Activated CD4-positive, CD25-positive, alpha-beta regulatory T cell (primary cell): ENCODE results near the gene C1QL2.

Experiments
- DNase-seq, 4 experiments: peaks; one replicate each; lab custom pipeline; 2025; lab: John Stamatoyannopoulos, UW

C1QL2 gene

DNA sequence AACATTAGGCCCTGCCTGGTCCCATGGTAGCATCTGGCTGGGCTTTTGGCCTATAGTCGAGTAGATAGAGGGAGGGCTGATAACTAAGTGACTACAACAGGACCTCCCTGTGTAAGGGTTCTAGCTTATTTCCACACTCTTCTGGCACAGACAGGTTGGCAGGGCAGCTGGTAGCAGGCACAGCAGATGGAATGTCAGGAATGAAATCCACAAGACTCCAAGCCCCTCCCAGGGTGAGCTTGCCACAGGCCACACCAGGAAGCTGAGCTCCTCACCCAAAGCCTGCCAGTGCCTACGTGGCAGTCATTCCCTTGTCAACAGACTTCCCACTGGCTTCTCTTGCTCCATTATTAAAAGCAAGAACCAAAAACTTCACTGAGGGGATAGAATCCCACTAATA is 20.7 kb upstream of the C1QL2 start:
- no peak for DNase-seq

DNA sequence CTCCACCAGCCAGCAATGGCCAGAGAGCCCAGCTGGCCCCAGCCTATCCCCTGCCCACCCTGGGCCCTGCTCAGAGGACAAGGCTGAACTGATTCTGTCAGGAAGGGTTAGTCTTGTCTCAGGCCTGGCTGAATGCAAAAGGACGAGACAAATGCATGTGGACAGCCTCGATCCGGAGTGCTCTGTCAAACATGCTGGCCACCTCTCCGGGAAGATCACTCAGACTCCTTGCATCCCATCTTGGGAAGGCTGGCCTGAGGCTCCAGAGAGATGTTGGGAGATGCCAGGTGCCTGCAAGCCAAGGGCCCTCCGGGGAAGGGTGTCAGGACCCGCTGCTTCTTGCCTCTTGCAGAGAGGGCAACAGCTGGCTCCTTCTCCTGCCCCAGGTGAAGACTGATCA is 20.2 kb upstream of the C1QL2 start:
- DNase-seq: no peak

DNA sequence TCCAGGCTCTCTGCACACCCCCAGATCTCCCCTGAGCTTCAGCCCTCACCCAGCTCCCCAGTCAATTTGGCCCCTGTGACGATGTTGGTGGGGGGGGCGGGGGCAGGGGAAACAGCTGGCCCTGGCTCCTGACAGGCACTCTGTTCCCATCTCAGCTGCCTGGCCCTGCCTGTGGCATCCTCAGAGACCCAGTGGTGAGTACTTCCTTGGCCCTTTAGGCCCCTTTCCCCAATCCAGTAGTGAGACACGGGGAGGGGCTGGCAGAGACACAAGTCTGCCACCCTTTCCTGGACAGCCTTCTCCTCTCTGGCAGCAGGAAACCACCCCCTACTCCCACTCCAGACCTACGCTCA is 19.3 kb upstream of the C1QL2 start:
- DNase-seq: no peak

DNA sequence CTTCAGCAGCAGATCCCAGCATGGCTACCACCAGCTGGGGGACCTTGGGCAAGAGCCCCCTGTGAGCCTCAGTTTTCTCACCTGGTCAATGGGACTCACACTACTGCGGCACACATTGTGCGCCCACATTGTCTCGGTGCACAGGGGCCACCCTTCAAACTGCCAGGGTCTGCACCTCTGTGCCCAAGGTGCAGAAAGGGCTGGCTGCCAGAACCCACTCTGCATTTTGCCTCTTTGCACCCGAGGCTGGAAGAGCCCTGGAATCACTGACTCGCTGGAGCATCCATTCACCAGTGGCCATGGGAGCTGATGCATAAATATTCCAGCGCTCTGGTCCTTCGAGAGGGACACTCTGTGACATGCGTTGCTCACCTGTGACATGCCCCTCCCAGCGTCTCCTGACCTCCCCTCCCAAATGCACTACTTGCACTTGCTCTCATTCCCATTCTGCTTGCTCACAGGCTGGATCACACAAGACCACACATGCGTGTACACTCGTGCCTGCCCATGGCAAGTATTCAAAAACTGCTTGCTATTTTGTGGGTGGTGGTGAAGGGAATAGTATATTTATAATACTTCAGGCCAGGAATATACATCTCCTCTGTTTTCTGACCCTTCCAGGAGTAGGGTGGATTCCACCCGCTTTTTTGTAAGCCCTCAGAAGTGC is 18.8 kb upstream of the C1QL2 start:
- DNase-seq: no peak

DNA sequence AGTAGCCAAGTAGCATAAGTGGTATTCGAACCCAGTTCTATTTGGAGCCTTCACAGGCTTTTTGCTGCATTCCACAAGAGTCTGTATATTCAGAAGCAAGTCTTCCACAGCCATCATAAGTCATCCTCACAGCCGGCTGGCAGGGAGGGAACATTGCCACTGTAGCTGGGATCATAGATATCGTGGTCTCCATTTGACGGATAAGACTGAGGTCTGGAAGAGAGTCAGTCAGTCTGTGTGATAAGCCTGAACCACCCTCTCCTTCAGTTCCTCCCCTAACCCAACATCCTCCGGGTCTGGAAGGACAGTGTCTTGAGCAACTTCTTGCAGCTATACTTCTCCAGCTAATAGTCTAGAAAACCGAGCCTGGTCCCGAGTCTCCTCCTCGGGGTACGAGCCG is 17.0 kb upstream of the C1QL2 start:
- no peak for DNase-seq

DNA sequence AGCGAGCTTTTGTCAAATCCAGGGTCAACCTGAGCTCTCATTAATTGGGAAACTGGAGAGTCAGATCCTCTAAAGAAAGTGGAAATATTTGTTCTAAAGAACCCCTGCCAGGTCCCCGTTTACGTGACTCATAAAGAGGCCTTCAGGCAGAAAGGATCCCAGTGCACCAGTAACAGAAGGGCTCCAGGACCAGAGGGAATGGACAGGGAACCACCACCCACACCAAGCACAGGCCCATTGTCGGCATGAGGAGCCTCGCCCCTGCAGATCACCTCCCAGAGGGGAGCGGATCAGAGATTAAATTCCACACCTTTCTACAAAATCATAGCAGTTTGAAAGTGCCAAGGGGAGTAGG is 16.4 kb upstream of the C1QL2 start:
- DNase-seq: no peak

DNA sequence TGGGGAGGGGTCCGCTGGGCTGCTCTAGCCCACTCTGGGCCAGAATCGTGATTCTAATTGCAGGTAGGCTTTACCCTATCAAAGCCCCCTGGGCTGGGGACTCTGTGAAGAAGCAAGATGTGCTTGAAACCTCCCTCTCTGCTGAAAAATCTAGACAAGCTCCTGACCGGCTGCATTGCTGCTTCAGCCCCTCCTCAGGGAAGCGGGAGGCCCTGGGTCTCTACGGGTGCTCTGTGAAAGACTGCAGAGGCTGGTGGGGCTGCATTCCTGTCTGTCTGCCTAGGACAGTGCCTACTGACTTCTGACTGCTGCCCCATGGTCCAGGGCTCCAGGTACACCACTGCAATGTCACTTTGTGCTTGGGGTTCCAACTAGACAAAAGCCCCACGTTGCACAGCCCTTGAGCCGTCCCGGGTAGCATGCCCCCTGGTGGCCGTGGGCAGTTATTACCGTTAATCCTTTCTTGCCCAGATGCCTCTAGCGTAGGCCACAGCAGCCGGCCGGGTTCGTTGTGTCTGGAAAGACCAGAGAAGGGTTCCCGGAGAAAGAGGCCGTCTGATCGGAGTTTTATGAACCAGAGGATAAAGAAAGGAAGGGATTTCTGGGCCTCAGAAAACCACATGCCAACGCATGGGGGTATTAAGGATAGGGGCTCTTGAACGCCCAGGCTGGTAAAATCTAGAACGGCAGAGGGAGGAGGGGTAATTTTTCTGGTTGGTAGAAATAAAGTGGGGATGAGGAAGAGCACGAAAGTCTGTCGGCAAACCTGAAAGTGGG is 15.9 kb upstream of the C1QL2 start:
- DNase-seq: peak; percentile 14 to 39 (median 20)

DNA sequence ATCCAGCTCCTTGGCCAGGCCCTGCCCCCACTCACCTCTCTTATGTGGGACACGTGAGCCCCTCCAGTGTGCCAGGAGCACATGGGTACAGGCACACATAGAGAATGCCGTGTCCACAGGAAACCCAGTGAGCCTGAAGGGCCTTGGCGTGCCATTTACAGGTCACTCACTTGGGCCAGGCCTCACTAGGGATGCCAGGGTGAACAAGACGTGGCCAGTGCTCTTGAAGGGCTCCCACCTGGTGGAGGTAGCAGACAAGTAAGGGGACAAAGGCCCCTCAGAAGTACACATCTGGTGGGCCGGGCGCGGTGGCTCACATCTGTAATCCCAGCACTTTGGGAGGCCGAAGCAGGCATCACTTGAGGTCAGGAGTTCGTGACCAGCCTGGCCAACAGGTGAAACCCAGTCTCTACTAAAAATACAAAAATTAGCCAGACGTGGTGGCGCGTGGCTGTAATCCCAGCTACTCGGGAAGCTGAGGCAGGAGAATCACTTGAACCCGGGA is 15.1 kb upstream of the C1QL2 start:
- no peak for DNase-seq

DNA sequence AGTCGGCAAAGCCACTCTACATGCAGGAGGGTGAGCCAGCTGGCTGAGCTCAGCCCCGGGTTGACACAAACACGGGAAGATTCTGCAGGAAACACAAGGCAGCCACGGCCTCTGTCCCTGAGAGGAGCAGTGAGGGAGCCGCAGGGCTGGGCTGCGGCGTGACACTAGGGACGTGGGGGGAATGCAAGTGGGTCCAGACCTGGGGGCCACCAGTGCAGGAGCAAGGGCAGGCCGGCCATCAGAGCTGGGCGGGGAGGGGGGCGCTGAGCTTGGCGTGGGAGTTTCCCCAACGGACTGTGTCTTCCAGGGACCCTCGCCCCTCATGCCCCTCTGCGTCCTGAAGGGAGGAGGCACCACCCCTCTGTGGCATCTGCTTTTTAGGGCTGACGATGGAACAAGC is 12.0 kb upstream of the C1QL2 start:
- no peak for DNase-seq

DNA sequence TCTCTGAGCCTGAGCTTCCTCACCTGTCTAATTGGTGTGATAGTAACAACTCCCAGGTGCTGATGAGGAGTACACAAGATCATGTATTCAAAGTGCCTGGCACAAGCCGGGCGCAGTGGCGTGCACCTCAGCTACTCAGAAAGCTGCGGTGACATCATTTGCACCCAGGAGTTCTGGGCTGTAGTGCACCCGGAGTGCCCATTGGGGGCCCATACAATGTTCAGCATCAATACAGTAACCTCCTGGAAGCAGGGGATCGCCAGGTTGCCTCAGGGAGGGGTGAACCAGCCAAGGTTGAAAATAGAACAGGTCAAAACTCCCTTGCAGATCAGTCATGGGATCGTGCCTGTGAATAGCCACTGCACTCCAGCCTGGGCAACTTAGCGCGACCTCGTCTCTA is 11.2 kb upstream of the C1QL2 start:
- DNase-seq: no peak

DNA sequence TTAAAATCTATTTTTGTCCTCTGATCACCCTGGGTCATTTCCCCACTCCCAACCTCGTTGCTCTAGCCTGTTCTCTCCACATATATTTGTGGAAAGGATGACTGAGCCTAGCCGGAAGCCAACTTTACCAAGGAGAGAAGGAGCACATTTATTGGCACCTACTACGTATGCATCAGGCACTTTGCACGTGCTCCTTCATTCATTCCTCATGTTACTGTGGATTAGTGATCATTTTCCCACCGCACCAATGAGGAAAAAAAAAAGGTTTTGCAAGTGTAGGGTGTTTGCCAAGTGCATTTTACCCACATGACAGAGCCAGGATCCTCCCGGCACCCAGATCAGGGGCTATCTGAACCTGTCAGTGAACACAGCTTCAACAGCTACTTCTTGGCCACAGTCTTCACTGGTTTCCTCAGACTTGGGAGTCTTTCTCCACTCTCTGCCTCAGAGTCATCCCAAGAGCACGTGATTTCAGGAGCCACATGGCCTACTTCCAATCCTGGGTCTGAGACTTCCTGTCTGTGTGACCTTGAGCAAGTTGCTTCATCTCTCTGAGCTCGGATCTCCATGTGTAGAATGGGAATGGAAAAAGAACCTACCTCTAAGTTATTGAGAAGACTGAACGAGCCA is 1.9 kb upstream of the C1QL2 start:
- DNase-seq: no peak

DNA sequence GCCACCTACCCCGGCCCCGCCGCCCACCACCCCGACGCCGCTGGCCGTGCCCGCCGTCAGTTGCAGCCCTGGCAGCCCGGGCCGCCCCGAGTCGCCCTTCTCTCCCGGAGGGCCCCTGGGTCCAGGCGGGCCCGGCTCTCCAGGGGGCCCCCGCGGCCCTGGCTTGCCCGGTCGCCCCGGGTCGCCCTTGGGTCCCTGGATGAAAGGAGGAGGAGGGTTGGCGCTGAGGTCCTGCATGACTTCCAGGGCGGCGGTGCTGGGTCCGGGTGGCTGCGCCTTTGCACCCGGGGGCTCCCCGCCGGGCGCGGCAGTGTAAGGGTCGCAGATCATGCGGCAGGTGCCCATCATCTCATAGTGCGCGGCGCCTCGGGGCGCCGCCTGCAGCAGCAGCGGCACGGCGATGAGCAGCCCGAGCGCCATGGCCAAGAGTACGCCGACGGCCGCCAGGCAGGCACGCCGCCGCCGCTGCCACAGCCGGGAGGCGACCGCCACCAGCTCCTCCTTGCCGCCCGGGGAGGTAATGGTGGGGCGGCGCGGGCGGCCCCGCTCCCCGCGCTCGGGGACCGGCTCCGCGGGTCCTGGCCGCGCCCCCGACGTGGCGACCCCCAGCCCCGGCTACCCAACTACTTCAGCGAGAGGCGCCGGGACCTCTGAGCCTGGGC is 570 bp downstream of the C1QL2 start:
- DNase-seq: no peak

DNA sequence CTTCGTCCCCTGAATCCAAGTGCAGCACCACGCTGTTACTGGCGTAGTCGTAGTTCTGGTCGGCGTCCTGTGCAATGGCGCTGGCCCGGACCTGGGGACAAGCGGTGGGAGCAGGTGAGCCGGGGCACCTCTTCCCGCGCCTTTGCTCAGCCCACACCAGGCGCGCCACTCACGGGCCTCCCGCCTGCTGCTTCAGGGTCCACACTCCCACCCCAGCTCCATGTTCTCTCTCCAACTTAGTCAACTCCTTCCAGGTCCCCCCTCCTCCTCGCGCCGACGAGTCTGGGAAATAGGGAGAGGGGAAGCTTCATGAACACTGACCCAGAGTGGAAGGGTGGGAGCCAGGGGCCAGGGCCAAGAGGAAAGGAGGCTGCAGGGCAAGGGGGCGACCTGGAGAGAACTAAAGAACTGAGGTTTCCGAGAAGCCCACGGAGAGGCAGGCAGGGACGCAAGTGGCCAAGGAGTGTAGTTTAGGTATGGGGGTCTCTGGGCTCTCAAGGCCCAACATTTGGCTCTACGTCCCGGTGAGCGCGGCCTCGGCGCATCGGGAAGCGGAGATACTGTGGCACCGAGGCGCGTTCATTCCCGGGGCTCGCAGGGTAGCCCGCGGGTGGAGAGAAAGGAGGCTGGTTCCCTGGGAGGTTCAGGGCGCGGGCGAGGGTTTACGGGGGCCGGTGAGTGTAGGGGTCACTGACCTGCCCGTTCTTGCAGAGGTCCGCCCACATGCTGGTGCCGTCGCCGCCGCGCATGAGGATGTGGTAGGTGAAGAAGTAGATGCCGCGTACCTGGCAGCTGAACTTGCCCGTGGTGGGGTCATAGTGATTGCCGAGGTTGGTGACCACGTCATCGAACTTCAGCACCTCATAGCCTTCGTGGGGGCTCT is 1.4 kb downstream of the C1QL2 start:
- DNase-seq: no peak

DNA sequence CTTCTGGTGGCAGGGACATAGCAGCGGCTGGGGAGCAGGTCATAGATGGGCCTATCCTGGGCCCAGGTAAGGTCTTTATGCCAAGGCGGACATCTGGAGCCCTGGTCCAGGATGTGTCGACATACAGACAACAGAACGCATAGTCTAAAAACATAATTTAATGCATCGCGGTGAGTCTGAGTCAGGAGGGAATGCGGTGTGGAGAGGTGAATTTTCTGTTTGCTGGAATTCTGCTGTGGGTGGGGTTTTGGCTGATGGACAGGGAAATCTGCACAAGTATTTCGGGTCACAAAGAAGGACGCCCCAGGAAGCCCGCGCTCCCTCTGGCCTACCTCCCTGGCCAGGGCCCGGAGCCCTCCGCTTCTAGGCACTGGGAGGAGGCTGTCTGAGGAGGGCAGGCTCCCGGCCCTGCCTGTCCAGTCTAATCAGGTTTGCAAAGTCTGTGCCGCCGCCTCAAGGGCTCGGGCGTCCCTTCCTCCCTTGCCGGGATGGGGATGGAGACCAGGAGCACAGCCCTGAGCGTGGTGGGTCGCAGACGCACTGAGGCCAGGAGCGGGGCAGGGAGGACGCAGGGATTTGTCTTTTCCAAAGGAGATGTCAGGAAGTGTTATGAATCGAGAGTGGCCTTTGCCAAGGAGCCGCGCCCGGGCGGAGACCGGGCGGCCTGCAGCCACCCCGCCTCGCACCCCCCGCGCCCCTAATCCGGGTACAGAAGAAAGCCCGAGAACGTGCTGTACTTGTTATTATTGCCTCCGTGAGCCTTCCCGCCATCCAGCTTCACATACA is 2.3 kb downstream of the C1QL2 start:
- DNase-seq: no peak

DNA sequence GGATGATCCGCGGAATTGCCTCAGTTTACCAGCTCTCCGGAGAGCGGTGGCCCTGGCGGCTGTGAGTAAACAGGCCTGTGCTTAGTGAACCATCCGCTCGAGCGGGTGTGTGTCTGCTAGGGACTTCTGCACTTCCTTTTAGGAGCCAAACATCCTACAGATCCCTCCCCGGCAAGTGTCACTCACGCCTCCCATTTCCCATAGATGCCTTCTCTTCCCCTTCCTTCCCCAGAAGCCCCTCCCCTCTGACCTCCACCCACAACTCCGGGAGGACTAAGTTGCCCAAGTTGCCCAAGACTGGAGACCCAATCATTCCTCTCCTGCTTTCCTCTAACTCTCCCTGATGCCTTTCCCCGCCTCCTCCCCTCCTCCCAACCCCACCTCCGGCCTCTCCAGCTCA is 2.9 kb downstream of the C1QL2 start:
- DNase-seq: no peak

DNA sequence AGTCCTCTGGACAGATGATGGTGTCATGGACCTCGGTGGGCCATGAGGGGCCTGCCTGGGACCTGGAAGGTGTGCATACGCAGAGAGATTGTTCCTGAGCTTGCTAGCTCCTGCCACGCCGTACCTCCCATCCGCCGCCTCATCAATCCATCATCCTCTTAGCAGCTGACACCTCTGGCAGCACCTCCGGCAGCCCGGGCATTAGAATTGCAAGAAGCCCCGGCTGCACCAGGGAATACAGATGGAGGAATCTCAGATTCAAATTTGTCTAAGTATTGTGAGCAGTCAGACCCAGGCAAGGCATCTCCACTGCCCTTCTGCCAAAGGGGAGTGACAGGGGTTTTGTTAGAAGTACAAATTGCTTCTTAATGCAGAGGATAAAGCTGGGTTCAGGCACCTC is 4.5 kb downstream of the C1QL2 start:
- no peak for DNase-seq

DNA sequence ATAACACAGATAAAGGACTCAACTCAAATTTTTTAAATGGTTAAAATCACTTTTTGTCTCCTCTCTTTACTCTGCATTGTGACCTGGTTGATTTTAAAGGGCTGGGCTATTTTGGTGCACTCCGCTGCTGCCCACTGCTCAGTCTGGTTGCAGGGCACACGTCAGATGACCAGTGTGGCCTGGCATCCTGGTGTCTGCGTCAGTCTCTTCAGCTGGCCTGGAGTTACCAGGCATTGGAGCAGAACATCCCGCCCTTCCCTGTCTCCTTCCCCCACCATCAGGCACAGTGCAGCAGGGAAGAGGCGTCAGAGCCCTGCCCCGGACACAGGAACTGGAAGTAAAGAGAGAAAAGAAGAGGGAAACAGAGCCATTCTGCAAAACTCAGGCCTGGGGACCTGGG is 8.9 kb downstream of the C1QL2 start:
- no peak for DNase-seq

DNA sequence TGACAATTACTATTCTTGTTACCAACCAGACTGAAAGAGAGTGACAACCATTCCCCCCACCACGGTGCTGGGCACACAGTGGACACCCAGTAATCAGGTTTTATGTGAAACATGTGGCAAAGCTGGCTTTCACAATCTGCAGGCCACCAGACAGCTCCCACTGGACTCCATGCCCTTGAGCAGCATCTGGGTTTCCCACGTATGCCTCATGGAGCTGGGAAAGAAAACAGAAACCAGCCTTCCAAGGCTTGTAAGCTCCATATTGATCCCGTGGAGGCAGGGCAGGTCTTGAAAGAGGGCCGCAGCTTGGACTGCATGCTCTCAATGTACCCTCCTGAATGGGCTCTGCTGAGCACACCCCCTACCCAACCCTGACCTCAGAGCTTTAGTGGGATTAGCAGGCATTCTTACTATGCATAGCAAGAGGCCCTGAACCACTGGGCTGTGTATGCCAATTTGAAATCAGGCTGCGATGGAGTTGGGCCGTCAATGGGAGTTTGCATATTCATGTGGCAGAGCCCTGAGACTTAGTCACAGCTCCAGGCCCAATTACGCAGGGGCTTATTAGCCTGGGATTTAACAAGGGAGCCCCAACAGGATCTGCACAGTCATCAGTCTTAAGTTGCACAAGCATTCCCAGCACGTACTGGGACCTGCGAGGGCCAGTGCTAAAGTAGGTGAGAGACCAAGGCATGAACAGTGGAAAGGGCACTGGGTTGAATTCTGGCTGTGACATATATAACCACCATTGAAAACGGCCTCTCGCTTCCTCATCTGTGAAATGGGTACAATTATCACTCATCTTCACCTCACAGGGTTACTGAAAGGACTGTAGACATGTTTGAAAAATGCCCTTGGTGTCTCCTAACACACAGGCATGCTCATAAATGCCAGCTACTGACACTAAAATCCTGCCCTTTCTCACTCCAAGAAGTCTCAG is 10.5 kb downstream of the C1QL2 start:
- DNase-seq: no peak

DNA sequence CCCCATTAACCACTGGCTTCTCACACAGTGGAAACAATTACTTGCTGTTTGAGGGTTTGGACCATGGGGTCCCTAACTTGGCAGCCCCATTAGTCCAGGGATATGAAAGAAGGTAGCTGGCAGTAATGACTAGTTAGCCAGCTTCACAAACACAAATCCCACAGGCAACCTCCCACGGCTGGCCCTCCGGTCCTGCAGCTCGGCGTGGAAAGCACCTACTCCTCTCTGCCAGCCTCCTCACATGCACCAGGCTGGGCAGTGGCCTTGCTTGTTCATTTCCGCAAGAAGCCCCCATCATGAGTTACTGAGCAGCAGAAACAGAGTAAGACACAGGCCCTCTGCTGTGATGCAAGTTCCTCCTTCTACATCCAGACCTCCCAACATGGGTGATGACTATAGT is 13.7 kb downstream of the C1QL2 start:
- DNase-seq: no peak

DNA sequence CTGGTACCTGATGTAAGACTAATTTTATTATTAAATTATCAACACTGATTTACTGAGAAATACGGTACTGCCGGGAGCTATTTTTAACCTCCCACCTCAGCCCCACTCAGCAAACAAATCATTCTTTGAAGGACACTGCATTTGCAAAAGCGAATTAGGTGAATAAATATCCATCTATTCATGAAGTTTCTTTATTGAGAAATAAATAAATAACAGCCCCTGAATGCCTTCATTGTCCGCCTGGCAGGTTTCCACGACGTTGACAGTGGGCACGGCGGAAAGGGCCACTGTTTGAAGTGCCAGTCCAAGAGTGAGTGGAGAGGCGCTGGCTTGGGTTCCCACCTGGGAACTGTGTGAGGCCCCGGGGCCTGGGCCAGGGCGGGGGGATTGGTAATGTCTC is 15.7 kb downstream of the C1QL2 start:
- DNase-seq: no peak
